Naive thymus-derived CD8-positive, alpha-beta T cell (primary cell): Measurements from ENCODE around the gene WDR90. TPM values are rescaled to one million over a fixed set of nuclear protein-coding genes. Genes with fewer than 3 reads are reported as not detected.
"Not testable (repeated sequence)": the region's sequence is repeated elsewhere in the genome, so short reads cannot be mapped to it uniquely, and the experiment has no call there.

Experiments
- ATAC-seq, 2 donors: fragments of 150-1000 bp; cut with Tn5 transposase in 1 of 2; sonication (Bioruptor Pico), chemical (Tn5 transposase) in 1 of 2; 1 replicate in 1 of 2; 2 replicates in 1 of 2; pipeline ENCODE4 v1.10.0; 2021; ENCODE audit warnings: mild to moderate bottlenecking in 2 of 2, moderate library complexity in 2 of 2
- POLR2A ChIA-PET: fragments of 350-600 bp; sonication (Branson Sonifier 250); formaldehyde crosslinking; loops from one replicate; lab custom pipeline; 2021; ENCODE audit warnings: antibody characterized with exemption; lab: Charles Lee
- DNase-seq, 10 donors: peaks; one replicate each; pipeline versions ENCODE4 v3.0.0 to v3.0.0-alpha.2; 2020 to 2022
- H3K27ac Mint-ChIP-seq, 10 donors: one replicate each; pipeline ENCODE4 v1.8.0; 2020 to 2022; ENCODE audit warnings: mild to moderate bottlenecking in 10 of 10, mixed read lengths in 10 of 10, moderate library complexity in 4 of 10, inconsistent platforms in 1 of 10
- H3K27me3 Mint-ChIP-seq, 5 donors: one replicate each; pipeline ENCODE4 v1.8.0; 2021 to 2022; ENCODE audit warnings: mixed read lengths in 5 of 5
- H3K36me3 Mint-ChIP-seq, 3 donors: one replicate each; pipeline ENCODE4 v1.8.0; 2020 to 2022; ENCODE audit warnings: mixed read lengths in 3 of 3, mild to moderate bottlenecking in 2 of 3, inconsistent platforms in 1 of 3
- H3K4me1 Mint-ChIP-seq, 4 donors: one replicate each; pipeline ENCODE4 v1.8.0; 2021 to 2022; ENCODE audit warnings: mixed read lengths in 4 of 4
- H3K4me3 Mint-ChIP-seq, 10 donors: one replicate each; pipeline ENCODE4 v1.8.0; 2020 to 2022; ENCODE audit warnings: mild to moderate bottlenecking in 10 of 10, mixed read lengths in 10 of 10, moderate library complexity in 6 of 10, inconsistent platforms in 1 of 10
- H3K9me3 Mint-ChIP-seq, 9 donors: one replicate each; pipeline ENCODE4 v1.8.0; 2020 to 2022; ENCODE audit warnings: mixed read lengths in 9 of 9, mild to moderate bottlenecking in 3 of 9, inconsistent platforms in 1 of 9, moderate library complexity in 1 of 9
- polyA plus RNA-seq, 3 donors: library from polyadenylated mRNA; unstranded; fragments of 300-500 nt; fragmentation: Illumina TruSeq; gene quantifications; one replicate each; pipeline ENCODE4 v1.2.3, GENCODE V29; 2021
- total RNA-seq, 8 experiments: library from RNA in 2 of 8; stranded (reverse) in 2 of 8; gene quantifications; one replicate each; pipeline ENCODE4 v1.2.3 and lab custom pipeline; 2021 to 2026

Gene WDR90
- total and polyA plus RNA-seq, 5 experiments from 2014 or later = 0.27 to 19.2 (median 2.5) TPM

DNA sequence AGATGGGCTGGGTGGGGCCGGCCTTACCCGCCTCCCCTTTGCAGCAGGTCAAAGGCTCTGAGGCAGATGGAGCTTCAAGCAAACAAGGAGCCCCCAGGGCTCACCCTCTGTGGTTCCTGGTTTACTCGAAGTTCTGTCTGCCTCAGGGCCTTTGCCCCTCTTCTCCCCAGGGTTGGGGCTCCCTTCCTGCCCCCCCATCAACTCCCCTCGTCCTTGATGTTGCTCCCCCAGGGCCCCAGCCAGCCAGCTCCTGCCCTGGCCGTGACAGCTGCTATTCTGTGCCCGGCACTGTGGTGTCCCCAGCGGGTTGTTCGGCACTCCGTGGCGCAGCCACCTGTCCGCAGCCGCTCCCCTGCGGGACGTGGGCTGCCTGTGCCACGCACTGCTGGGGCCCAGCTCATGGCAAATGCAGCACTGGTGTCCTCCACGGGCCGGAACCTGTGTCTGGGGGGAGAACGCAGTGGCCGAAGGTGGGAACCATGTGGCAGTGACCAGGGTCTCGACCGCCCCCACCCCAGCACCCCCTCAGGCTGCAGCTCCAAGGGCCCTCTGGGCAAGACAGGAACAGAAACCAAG lies 61.4 kb downstream of the WDR90 start:
- H3K27ac Mint-ChIP-seq = no peak overlapping the region
- H3K4me3 Mint-ChIP-seq = no peak overlapping the region
- ATAC-seq (no peak), DNase-seq (no peak)
- POLR2A ChIA-PET = interaction anchor here (1.5 to 21.0 kb wide), 3 partner anchors 11 to 24 kb away, joined by 4 to 411 read pairs (median 8); partner anchors contain the start of genes ANTKMT, CCDC78, CIAO3 and HAGHL
- peaks cover 0 to 4% (median 0%) of the 10 kb centered on the region in 3 donors for H3K36me3 Mint-ChIP-seq
- peaks cover 6 to 20% (median 9%) of the 10 kb centered on the region in 4 donors for H3K4me1 Mint-ChIP-seq
- H3K27me3 Mint-ChIP-seq = peaks cover 6 to 49% (median 16%) of the 10 kb centered on the region in 5 donors
- H3K9me3 Mint-ChIP-seq = no peaks in the 10 kb centered on the region

DNA sequence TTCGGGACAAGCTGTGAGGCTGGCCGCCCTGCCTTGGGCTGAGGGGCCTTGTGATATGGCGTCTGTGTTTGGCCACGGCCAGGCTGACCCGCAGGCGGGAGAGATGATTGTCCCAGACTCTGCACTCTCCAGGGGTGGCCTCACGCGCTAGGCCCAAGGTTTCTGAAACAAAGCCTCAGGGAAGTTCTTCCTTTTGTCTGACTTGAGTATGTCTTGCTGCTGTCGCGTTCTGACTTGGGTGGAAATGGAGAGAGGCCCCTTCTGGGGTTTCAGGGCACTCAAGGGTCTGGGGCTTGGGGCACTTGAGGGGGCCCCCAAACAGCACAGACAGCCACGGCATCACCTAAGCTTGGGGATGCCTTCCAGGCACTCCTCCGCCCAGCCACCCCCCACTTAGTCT lies 61.9 kb downstream of the WDR90 start:
- no peaks in the 10 kb centered on the region for H3K9me3 Mint-ChIP-seq
- no peak for DNase-seq
- no peak for ATAC-seq
- peaks cover 0 to 4% (median 0%) of the 10 kb centered on the region in 3 donors for H3K36me3 Mint-ChIP-seq
- no peak overlapping the region for H3K27ac Mint-ChIP-seq
- peaks cover 6 to 49% (median 16%) of the 10 kb centered on the region in 5 donors for H3K27me3 Mint-ChIP-seq
- H3K4me1 Mint-ChIP-seq = peaks cover 7 to 23% (median 9%) of the 10 kb centered on the region in 4 donors
- POLR2A ChIA-PET = interaction anchor here (0.6 to 21.0 kb wide), 4 partner anchors 10 to 24 kb away, joined by 3 to 411 read pairs (median 6); partner anchors contain the start of genes ANTKMT, CCDC78, CIAO3 and HAGHL
- H3K4me3 Mint-ChIP-seq = no peak overlapping the region

DNA sequence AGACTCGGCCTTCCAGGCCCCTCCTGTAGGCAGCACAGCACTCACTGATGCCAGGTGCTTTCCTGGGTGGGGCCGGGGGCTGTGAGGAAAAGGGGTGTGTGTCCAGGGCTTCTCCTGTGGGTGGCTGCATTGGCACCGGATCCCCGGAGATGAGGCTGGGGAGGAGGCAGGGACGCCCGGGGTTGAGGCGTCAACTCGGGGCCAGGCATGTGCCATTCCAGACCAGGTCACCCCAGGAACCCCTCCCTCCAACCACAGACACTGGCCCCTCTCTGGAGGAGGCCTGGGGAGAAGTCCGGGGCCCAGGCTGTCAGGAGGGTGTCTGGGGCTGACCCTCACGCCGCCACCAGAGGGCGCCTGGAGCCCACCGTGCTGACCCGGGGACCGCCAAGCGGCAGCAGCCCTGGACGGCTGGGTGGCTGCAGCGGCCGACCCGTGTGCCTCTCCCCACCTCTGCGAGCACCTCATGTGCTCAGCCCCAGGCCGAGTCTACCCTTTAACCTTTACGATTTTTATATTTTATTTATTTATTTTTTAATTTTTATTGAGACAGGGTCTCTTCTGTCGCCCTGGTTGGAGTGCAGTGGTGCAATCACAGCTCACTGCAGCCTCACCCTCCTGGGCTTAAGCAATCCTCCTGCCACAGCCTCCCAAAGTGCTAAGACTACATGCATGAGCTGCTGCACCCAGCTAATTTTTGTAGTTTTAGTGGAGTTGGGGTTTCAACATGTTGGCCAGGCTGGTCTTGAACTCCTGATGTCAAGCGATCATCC lies 62.6 kb downstream of the WDR90 start:
- H3K4me3 Mint-ChIP-seq = no peak overlapping the region
- POLR2A ChIA-PET = interaction anchor here (0.6 to 21.0 kb wide), 5 partner anchors 9 to 74 kb away, joined by 3 to 411 read pairs (median 9); partner anchors contain the start of genes ANTKMT, CCDC78, CIAO3 and HAGHL
- peaks cover 8 to 22% (median 13%) of the 10 kb centered on the region in 4 donors for H3K4me1 Mint-ChIP-seq
- no peak overlapping the region for H3K27ac Mint-ChIP-seq
- peaks cover 6 to 43% (median 12%) of the 10 kb centered on the region in 5 donors for H3K27me3 Mint-ChIP-seq
- H3K9me3 Mint-ChIP-seq = no peaks in the 10 kb centered on the region
- DNase-seq (peak; percentile 53 to 88 (median 77)), ATAC-seq (peak; percentile 53 to 63)
- H3K36me3 Mint-ChIP-seq = peaks cover 0 to 2% (median 0%) of the 10 kb centered on the region in 3 donors

DNA sequence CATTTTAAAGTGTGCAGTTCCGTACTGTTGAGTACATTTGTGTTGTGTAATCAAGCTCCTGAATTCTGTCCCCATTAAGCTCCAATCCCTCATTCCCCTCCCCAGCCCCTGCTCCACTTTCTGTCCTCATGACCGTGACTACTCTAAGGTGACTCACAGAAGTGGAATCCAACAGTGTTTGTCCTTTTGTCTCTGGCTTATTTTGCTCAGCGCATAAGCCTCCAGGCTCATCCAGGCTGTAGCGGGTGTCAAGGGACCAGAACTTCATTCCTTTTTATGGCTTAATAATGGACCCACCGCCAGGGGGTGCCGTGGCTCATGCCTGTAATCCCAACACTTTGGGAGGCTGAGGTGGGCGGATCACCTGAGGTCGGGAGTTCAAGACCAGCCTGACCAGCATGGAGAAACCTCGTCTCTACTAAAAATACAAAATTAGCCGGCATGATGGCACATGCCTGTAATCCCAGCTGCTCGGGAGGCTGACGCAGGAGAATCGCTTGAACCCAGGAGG lies 63.6 kb downstream of the WDR90 start:
- ATAC-seq, H3K36me3 Mint-ChIP-seq, H3K9me3 Mint-ChIP-seq: not testable (repeated sequence)
- peaks cover 4 to 35% (median 10%) of the 10 kb centered on the region in 5 donors for H3K27me3 Mint-ChIP-seq
- POLR2A ChIA-PET = interaction anchor here (0.6 to 21.0 kb wide), 4 partner anchors 8 to 73 kb away, joined by 3 to 411 read pairs (median 10); partner anchors contain the start of genes ANTKMT, CCDC78, CIAO3 and HAGHL
- peak overlapping the region in 6 of 10 donors; percentile 15 to 41 (median 28) for H3K4me3 Mint-ChIP-seq
- peak overlapping the region in 1 of 10 donors; percentile 52 for H3K27ac Mint-ChIP-seq
- peaks cover 8 to 20% (median 13%) of the 10 kb centered on the region in 4 donors for H3K4me1 Mint-ChIP-seq
- DNase-seq = peak in 1 of 10 donors; percentile 50

DNA sequence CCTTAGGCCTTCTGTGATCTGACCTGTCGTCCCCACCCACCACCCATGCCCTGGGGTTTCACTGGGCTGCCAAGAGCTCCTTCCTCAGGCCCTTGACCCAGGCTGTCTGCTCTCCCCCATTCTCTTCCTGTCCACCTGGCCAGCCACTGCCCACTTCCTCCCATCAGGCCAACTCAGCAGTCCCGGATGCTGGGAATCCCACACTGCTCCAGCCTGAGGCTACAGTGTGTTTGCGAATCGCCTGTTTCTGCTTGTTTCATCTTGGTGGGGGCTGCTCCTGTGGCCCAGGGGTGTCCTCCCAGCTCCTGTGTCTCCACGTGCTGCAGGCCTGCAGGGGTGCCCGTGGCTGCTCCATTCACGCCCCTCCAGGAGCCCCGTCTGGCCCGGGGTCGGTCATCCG lies 64.9 kb downstream of the WDR90 start:
- peaks cover 10 to 29% (median 19%) of the 10 kb centered on the region in 4 donors for H3K4me1 Mint-ChIP-seq
- H3K9me3 Mint-ChIP-seq = no peaks in the 10 kb centered on the region
- H3K27ac Mint-ChIP-seq = no peak overlapping the region
- peaks cover 0 to 22% (median 0%) of the 10 kb centered on the region in 5 donors for H3K27me3 Mint-ChIP-seq
- ATAC-seq = no peak
- no peaks in the 10 kb centered on the region for H3K36me3 Mint-ChIP-seq
- peak overlapping the region; percentile 18 to 75 (median 30) for H3K4me3 Mint-ChIP-seq
- POLR2A ChIA-PET = interaction anchor here (2.4 to 21.0 kb wide), 3 partner anchors 21 to 75 kb away, joined by 9 to 411 read pairs (median 10); partner anchors contain the start of genes CCDC78, CHTF18, CIAO3 and HAGHL
- DNase-seq = no peak

DNA sequence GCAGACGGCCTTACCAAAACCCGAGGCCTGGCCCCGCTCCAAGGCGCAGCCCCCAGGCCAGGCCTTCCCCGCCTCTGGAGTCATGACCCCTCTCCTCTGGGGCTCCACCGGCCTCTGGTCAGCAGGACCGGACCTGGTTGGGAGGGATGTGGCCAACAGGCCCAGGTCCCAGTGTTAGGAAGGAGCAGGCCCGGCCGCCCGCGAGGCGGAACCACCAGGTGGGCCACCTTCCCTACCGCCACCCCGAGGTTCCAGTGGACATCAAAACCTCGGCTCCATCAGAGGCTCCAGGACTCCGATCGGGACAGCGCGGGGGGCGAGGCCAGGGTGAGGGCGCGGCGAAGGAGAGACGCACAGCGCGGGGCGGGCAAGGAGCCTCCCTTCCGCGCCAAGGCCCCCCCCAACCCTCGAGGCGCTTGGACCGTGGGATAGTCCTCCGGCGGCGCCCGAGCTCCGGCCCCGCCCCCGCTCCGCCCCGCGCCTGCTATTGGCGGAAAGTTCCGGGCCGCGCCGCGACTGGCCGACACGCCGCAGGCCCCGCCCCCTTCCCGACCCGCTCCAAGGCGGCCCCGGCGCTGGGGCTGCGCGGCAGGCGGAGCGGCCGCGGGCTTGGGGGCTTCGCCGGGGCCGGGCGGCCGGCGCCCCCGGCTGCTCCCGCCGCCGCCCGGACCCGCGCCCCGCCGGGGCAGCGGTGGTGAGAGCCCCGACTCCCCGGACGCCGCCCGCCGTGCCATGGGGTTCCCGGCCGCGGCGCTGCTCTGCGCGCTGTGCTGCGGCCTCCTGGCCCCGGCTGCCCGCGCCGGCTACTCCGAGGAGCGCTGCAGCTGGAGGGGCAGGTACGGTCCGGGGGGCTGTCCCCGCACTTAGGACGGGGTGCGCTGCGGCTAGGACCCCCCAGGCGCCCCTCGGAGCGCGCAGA lies 65.7 kb downstream of the WDR90 start, which contains the start of gene METRN:
Gene METRN (plus strand): TSS at position 561 of the 919 bp plus-strand sequence. CDS start 172 bp downstream, at position 733.
- peak; percentile 79 to 95 (median 85) for DNase-seq
- peaks cover 0 to 14% (median 0%) of the 10 kb centered on the region in 5 donors for H3K27me3 Mint-ChIP-seq
- POLR2A ChIA-PET = interaction anchor here (1.1 to 21.0 kb wide), 7 partner anchors 14 to 74 kb away, joined by 3 to 411 read pairs (median 6); partner anchors contain the start of genes CCDC78, CHTF18, CIAO3 and HAGHL
- peak within 1 kb of the TSS in 2 of 10 donors; percentile 20 to 52 for H3K27ac Mint-ChIP-seq
- peak within 1 kb of the TSS; percentile 19 to 83 (median 64) for H3K4me3 Mint-ChIP-seq
- ATAC-seq = peak; percentile 85 to 89
- peaks cover 13 to 35% (median 26%) of the 10 kb centered on the region in 4 donors for H3K4me1 Mint-ChIP-seq
- no peaks in the 10 kb centered on the region for H3K9me3 Mint-ChIP-seq
- no peaks in the 10 kb centered on the region for H3K36me3 Mint-ChIP-seq

DNA sequence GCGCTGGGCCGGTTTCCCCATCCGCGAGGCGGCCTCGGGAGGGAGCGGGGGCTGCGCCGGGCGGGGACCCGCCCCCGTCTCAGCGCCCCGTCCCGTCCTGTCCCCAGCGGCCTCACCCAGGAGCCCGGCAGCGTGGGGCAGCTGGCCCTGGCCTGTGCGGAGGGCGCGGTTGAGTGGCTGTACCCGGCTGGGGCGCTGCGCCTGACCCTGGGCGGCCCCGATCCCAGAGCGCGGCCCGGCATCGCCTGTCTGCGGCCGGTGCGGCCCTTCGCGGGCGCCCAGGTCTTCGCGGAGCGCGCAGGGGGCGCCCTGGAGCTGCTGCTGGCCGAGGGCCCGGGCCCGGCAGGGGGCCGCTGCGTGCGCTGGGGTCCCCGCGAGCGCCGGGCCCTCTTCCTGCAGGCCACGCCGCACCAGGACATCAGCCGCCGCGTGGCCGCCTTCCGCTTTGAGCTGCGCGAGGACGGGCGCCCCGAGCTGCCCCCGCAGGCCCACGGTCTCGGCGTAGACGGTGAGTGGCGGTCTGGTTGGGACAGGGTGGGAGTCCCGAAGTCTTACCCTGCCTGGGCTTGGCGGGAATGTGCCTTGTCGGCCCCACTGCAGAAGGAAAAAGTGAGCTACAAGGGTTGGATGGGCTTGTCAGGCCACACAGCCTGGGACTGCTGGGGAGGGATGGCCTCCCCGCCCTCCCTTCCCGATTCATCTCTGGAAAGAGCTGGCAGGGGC lies 66.5 kb downstream of the WDR90 start:
- H3K36me3 Mint-ChIP-seq = no peaks in the 10 kb centered on the region
- no peak for DNase-seq
- no peaks in the 10 kb centered on the region for H3K9me3 Mint-ChIP-seq
- POLR2A ChIA-PET = interaction anchor here (0.6 to 21.0 kb wide), 13 partner anchors 8 to 93 kb away, joined by 3 to 411 read pairs (median 4); partner anchors contain the start of genes CCDC78, CHTF18, CIAO3 and HAGHL
- H3K4me1 Mint-ChIP-seq = peaks cover 13 to 41% (median 33%) of the 10 kb centered on the region in 4 donors
- peak overlapping the region; percentile 50 to 83 (median 66) for H3K4me3 Mint-ChIP-seq
- ATAC-seq = peak; percentile 9 to 33
- H3K27ac Mint-ChIP-seq = peak overlapping the region in 2 of 10 donors; percentile 20 to 52
- peaks cover 0 to 7% (median 0%) of the 10 kb centered on the region in 5 donors for H3K27me3 Mint-ChIP-seq

DNA sequence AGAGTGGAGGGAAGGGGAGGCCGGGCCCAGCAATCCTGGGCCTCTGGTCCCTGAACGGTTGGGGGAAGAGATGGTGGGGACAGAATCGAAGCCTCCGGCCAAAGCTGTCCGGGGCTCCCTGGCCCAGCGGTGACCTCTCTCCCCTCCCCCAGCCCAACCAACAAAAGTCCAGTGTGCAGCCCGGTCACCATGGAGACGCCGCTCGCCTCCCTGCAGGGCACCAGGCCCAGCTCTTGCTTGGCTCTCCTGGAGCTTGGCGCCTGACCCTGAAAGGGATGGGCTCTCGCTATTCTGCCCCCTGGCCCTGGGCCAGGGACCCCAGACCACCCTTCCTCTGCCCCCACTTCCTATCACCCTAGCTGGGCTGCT lies 67.0 kb downstream of the WDR90 start:
- DNase-seq = no peak
- POLR2A ChIA-PET = interaction anchor here (0.6 to 21.0 kb wide), 12 partner anchors 9 to 92 kb away, joined by 3 to 411 read pairs (median 4); partner anchors contain the start of genes CCDC78, CHTF18, CIAO3 and HAGHL
- peak overlapping the region in 1 of 10 donors; percentile 20 for H3K27ac Mint-ChIP-seq
- no peaks in the 10 kb centered on the region for H3K36me3 Mint-ChIP-seq
- H3K27me3 Mint-ChIP-seq = peaks cover 0 to 3% (median 0%) of the 10 kb centered on the region in 5 donors
- H3K4me3 Mint-ChIP-seq = peak overlapping the region; percentile 39 to 83 (median 68)
- no peak for ATAC-seq
- H3K9me3 Mint-ChIP-seq = no peaks in the 10 kb centered on the region
- peaks cover 13 to 41% (median 33%) of the 10 kb centered on the region in 4 donors for H3K4me1 Mint-ChIP-seq

DNA sequence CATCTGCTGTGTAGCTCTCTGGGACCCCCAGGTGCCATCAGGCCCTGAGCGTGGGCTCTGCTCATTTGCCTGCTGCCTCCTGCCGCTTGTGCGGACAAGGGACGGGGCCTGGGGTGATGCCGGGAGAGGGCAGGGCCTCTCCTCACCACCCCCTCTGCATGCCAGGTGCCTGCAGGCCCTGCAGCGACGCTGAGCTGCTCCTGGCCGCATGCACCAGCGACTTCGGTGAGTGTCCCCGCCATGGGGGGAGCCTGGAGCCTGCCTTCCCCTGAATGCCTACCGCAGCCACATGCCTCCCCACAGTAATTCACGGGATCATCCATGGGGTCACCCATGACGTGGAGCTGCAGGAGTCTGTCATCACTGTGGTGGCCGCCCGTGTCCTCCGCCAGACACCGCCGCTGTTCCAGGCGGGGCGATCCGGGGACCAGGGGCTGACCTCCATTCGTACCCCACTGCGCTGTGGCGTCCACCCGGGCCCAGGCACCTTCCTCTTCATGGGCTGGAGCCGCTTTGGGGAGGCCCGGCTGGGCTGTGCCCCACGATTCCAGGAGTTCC lies 67.7 kb downstream of the WDR90 start:
- no peaks in the 10 kb centered on the region for H3K9me3 Mint-ChIP-seq
- H3K4me1 Mint-ChIP-seq = peaks cover 13 to 41% (median 34%) of the 10 kb centered on the region in 4 donors
- ATAC-seq = no peak
- POLR2A ChIA-PET = interaction anchor here (0.9 to 21.0 kb wide), 6 partner anchors 10 to 68 kb away, joined by 3 to 411 read pairs (median 6); partner anchors contain the start of genes CCDC78, CIAO3, HAGHL and JMJD8
- H3K27ac Mint-ChIP-seq = no peak overlapping the region
- no peak for DNase-seq
- peaks cover 0 to 3% (median 0%) of the 10 kb centered on the region in 5 donors for H3K27me3 Mint-ChIP-seq
- H3K4me3 Mint-ChIP-seq = peak overlapping the region in 6 of 10 donors; percentile 42 to 72 (median 56)
- H3K36me3 Mint-ChIP-seq = no peaks in the 10 kb centered on the region
